ENCODE measurements around the gene LHFPL6.

Gene LHFPL6

GRCh38 chr13:39468306-39468705 lies 134.7 kb downstream of the LHFPL6 start:
- H3K4me3 ChIP-seq (ENCODE audit: low read depth, low read length): no peak overlapping the region
- TF ChIP-seq CTCF (IDR thresholded peaks at IDR 0.05; ENCODE audit: low read depth, low read length, missing control alignments): no peak
- no peak for DNase-seq (ENCODE audit: low read depth)
- in situ Hi-C loops (cut with HindIII; ENCODE audit: low sequenced_read_pairs): no loop called here

- no peak for DNase-seq (ENCODE audit: low read depth)
- in situ Hi-C loops (cut with HindIII; ENCODE audit: low sequenced_read_pairs): no loop called here
- H3K4me3 ChIP-seq (ENCODE audit: low read depth, low read length): no peak overlapping the region
- TF ChIP-seq CTCF (IDR thresholded peaks at IDR 0.05; ENCODE audit: low read depth, low read length, missing control alignments): no peak
These were observed 139.4 kb downstream of the LHFPL6 start for GRCh38 chr13:39463611-39464010.

GRCh38 chr13:39462906-39463305 lies 140.1 kb downstream of the LHFPL6 start:
- TF ChIP-seq CTCF (IDR thresholded peaks at IDR 0.05; ENCODE audit: low read depth, low read length, missing control alignments): no peak
- no peak for DNase-seq (ENCODE audit: low read depth)
- in situ Hi-C loops (cut with HindIII; ENCODE audit: low sequenced_read_pairs): no loop called here
- H3K4me3 ChIP-seq (ENCODE audit: low read depth, low read length): no peak overlapping the region

- TF ChIP-seq CTCF (IDR thresholded peaks at IDR 0.05; ENCODE audit: low read depth, low read length, missing control alignments): no peak
- no peak overlapping the region for H3K4me3 ChIP-seq (ENCODE audit: low read depth, low read length)
- no peak for DNase-seq (ENCODE audit: low read depth)
- in situ Hi-C loops (cut with HindIII; ENCODE audit: low sequenced_read_pairs): no loop called here
These were observed 140.6 kb downstream of the LHFPL6 start for GRCh38 chr13:39462428-39462827.

- in situ Hi-C loops (cut with HindIII; ENCODE audit: low sequenced_read_pairs): no loop called here
- H3K4me3 ChIP-seq (ENCODE audit: low read depth, low read length): no peak overlapping the region
- TF ChIP-seq CTCF (IDR thresholded peaks at IDR 0.05; ENCODE audit: low read depth, low read length, missing control alignments): no peak
- no peak for DNase-seq (ENCODE audit: low read depth)
These were observed 141.2 kb downstream of the LHFPL6 start for GRCh38 chr13:39461685-39462266.

GRCh38 chr13:39457274-39457673 lies 145.7 kb downstream of the LHFPL6 start:
- H3K4me3 ChIP-seq (ENCODE audit: low read depth, low read length): no peak overlapping the region
- TF ChIP-seq CTCF (IDR thresholded peaks at IDR 0.05; ENCODE audit: low read depth, low read length, missing control alignments): no peak
- DNase-seq (ENCODE audit: low read depth): no peak
- in situ Hi-C loops (cut with HindIII; ENCODE audit: low sequenced_read_pairs): no loop called here

Data from astrocyte of the cerebellum (primary cell).